GM21737 (cell line): ENCODE results near the gene SRP68.
"Not testable (repeated sequence)": the region's sequence is repeated elsewhere in the genome, so short reads cannot be mapped to it uniquely, and the experiment has no call there.

Experiments
- ATAC-seq: cut with Tn5 transposase; IDR thresholded peaks from one replicate; pipeline ENCODE4 v1.9.1; 2021; ENCODE audit warnings: mild to moderate bottlenecking, moderate library complexity; ENCODE audit not compliant: unreplicated experiment

SRP68 gene

GRCh38 chr17:76048025-76048605, 24.2 kb downstream of the SRP68 start:
- ATAC-seq, result no peak

GRCh38 chr17:76046064-76046463, 26.3 kb downstream of the SRP68 start:
- ATAC-seq, result no peak

DNA sequence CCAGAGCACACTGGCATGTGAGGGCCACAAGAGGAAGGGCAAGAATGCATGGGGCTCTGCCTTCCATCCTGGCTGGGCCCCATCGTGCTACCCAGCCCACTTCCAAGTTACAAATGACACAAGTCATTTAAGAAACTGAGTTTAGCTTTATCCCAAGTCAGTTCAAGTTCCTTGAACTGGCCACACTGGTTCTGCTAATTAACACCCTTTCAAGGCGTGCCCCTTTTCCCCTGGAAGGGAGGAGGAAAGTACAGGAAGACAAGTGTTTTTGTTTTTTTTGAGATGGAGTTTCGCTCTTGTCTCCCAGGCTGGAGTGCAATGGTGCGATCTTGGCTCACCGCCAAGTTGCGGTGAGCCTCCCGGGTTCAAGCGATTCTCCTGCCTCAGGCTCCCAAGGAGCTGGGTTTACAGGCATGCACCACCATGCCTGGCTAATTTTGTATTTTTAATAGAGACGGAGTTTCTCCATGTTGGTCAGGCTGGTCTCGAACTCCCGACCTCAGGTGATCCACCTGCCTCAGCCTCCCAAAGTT, 27.8 kb downstream of the SRP68 start:
- not testable (repeated sequence) for ATAC-seq

GRCh38 chr17:76042868-76043267, 29.4 kb downstream of the SRP68 start:
- not testable (repeated sequence) for ATAC-seq

DNA sequence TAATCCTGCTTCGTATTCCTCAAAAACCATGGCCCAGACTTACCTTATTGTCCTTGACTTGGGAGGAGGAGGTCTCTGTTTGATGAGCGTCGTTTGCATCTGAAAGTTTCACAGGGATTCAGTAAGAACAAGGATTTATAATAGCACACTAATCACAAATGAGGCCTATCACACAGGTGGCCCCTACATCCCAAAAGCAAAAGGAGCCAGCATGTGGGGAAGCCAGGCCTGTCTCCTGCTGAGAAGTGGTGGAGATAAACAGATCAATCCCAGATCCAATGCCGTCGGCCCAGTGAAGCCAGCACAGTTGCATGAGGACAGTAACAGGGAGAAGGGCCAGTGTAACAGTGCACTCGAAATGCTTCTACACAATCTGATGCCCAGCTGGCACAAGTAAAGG, 31.9 kb downstream of the SRP68 start:
- no peak for ATAC-seq

DNA sequence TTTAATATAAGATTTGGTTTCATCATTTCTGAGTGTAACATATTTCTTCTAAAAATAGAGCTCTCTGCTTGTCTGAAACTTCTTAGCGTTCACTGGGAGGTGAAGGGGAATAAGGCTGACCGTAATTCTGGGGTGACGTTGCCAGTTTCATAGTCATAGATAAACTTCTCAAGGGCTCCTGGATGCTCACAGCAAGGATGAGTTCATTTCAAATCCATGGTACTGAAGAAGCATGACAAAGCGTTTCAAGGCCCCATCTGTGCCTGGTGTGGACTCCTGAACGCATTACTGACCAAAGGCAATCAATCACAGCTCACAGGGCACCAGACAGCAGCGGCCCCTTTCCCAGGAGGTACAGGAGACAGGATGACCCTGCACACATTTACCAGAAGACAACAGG, 33.2 kb downstream of the SRP68 start:
- ATAC-seq, result no peak

DNA sequence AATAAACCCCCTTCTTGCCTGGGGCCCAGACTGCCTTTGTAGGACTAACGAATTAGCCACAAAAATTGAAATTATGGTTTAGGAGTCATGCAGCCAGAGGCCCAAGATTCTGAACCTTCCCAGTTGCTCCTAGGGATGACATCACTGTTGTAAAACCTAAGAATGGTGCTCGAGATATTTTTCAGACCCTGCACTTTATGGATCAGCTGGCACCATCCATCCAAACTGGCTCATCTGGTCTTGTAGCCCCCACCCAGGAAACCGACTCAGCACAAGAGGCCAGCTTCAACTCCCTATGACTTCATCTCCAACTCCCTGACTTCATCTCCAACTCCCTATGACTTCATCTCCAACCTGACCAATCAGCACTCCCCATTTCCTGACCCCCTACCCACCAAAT, 34.3 kb downstream of the SRP68 start:
- ATAC-seq, result no peak

DNA sequence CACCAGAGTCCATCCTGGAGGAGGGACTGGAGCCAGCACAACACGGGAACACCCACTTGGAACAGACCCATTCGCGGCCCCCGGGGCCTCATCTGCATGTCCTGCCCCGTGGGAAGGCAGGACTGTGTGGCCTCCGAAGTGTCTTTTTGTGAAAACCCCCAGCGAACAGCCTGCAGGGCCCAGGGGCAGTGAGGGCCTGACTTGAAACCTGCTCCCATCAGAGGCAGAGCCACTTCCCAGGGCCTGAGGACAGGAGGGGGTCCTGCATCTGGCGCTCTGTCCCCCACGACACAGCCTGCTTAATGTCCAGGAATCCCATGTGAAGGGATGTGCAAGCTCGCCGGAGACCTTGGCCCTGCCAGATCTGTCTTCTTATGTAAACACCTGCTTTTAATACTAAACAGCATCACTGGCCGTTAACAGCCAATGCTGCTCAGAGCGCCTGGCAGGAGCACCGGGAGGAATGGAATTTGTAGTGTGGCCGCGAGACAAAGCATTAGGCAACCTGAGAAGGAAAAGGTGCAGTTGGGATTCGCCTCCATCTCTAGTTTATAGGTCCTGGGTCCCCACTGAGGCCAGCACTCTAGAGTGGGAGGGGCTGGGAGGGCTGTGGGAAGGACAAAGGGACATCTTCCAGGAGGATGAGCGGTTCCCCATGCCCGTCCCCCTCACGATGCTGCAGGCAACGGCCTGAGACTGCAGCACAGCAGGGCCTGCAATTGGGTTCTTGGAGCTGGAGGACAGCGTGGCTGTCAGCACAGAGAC, 35.6 kb downstream of the SRP68 start:
- no peak for ATAC-seq

DNA sequence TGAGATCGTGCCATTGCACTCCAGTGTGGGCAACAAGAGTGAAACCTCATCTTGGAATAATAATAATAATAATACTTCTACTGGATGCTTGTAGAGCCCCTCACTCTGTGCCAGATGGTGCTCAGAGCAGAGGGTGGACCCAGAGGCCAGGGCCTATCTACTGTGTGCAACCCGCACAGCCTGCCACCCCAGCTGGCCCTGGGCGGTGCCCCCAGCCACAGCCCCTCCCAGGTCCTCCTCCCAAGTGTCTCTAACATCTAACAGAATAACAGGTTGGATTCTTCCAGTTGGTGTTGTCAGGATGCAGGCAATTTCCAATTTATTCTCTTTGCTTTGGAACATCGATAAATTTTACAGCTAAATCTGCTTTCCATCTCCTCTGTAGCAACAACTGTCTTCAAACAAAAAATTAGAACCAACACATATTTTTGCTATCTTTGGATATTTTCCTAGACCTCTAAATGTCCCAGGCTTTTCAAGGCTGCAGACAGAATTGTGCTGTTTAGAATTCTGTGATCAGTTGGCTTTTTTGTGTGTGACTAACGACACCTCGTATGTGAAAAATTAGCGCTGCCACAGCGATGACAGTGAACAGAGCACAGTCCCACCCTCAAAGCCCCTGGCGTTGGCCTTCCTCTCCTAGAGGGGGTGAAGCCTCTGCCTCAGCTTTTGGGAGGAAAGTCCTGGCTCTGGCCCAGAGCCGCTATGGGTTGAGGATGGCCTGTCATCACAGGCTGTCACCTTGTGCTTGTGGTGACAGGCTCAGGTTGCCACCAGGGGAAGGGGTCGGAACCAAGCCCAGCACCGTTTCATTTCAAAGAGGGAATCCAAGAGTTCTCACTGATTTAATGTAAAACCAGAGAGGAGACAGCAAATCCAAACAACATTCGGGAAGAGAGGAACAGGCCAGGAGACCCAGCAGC, 37.6 kb downstream of the SRP68 start:
- no peak for ATAC-seq

DNA sequence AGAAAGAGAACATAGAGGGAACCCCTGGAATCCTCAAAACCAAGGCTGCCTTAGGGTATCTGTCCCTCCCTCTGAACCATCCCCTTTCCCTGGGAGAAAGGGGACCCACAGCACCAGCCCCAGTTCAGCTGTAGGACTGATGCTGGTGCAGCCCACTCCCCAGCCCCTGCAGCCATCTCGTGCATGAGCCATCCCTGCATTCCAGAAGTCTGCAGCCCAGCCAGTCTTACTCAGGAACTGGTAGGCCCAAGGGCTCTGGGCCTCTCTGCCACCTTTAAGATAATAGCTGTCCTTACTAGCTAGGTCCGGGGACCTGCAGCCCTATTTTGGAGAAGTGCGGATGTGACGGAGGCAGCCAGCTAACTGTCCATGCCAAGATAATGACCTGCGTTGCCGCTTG, 39.2 kb downstream of the SRP68 start:
- no peak for ATAC-seq

DNA sequence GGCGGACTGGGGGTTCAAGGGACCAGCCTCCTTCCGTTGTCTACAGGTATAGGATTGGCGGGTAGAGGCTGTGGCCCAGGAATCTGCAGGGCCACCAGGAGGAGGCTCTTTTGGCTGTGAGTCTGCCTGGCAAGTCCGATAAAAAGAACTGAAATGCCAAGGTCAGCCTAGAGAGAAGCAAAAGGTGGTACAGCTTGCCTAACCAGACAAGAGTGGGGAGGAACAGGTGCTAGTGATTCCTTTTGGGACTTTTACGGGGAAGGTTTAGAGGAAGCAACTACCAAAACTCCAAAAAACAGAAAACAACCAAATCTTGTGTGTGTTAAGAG, 39.6 kb downstream of the SRP68 start:
- no peak for ATAC-seq

DNA sequence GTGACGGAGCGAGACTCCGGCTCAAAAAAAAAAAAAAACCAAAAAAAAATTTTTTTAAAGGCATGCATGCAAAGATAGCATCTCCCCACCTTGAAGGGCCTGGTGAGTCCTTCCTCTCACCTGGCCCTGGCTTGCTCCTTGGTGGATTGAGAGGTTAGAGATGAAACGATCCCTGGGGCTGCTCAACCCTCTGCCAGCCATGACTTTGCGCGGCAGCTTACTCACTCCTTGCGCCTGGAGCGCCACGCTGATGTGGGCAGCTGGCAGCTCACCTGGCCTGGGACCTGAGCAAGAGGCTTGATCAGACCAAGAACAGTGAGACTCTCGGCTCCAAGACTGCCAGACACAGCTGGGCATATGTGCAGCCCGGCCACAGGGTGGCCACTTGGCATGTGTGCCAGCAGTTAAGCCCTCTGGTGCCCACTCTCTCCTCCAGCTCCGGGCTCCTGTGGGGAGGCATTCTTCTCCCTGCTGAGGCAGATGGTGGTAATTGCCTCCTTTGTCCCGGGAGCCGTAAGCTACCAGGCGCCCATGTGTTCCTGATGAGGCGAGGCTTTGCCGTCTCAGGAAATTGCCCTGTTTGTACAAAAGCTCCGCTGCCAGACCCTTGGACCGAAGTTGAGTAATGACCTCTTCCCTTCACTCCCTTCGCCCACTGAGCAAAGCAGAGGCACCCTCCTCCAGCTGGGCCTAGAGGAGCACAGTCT, 40.1 kb downstream of the SRP68 start:
- no peak for ATAC-seq

- no peak for ATAC-seq
These were observed 45.0 kb downstream of the SRP68 start, which contains the start of gene EVPL for GRCh38 chr17:76027159-76027839. TSS of gene EVPL (minus strand) at chr17:76027306. CDS start at chr17:76027198, 108 bp downstream.

- ATAC-seq, result no peak
These were observed 45.6 kb downstream of the SRP68 start for GRCh38 chr17:76026714-76027158.

GRCh38 chr17:76025294-76025693, 47.0 kb downstream of the SRP68 start:
- ATAC-seq, result no peak

DNA sequence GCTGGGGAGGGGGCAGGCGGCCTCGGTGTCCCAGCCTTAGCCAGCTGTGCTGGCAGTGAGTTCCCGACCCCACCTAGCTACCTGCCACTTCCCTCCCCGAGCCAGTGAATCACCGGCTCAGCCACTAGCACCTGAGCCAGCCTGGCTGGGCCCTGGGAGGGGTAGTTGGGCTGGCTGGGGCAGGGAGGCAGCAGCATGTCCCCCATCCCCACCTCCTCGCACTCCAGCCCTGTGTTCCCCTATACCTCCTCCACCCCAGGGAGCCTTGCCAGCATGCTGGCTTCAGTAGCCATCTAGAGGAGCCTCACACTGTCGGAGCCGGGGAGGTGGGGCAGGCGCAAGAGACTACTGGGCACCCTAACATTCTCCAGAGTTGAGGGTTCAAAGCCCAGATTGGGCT, 48.0 kb downstream of the SRP68 start:
- ATAC-seq, result no peak

- ATAC-seq, result no peak
These were observed 48.4 kb downstream of the SRP68 start for GRCh38 chr17:76023900-76024237.

DNA sequence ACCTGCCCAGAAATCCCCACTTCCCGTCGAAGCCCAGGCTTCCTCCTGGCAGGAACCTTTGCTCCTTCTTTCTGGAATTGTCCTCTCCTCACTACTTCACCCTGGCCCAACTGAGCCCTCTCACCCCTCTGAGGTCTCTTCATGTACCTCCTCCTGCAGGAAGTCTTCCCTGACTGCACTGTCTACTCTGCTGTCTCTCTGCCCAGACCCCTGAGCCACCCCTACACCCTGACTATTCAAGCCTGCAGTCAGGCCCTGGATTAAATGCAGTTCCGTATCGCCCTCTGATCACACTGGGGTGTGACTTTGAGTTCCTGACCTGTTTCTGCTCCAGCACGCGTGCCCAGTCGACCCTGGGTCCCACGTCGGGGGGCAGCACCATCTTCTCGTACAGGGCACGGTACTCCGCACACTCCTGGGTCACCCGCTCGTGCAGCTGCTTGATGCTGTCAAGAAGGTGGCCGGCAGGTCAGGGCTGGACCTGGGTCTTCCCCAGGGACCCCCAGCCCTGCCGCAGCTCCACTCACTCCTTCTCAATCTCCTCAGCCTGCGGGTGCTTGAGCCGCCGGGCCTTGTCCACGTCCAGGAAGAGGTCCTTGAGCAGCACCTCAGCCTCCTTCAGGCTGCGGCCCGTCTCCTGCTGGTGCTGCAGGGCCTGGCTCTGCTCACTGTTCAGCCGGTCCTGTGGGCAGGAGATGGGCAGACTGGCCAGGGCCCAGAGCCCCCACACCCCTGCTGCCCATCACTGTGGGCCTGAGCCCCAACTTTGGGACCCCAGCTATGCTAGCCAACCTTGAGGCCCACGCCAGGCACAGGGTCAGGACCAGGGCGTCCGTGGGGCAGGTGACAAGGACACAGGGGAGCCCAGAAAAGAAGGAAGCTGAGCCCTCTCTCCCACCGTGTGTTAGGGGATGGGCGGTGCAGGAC, 49.1 kb downstream of the SRP68 start:
- no peak for ATAC-seq

DNA sequence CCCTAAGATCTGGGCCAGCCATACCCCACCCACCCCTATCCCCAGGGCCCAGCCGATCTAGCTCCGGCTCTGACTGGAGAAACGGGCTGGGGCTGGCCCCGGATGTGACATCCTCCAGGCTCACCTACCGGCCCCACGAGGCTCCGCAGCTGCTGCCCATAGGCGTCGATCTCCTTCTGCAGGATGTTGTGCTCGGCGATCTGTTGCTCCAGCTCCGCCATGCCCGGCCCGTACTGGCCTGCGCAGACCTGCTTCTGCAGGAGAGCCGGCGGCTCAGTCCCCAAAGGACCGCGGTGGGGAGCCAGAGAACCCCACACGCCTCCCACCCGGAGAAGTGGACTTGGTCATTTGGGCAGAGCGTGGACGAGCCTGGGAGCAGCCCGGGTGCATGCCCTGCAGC, 50.0 kb downstream of the SRP68 start:
- no peak for ATAC-seq
